Stimulated activated CD8-positive, alpha-beta memory T cell treated with anti-CD3 and anti-CD28 coated beads, Interleukin-4, amount 100 ng/mL, for 48 hours (primary cell): Measurements from ENCODE around the gene LCN2.
"Not testable (repeated sequence)": the region's sequence is repeated elsewhere in the genome, so short reads cannot be mapped to it uniquely, and the experiment has no call there.

ENCODE experiments used
- DNase-seq: peaks from one replicate; pipeline ENCODE4 v3.0.0-alpha.2; 2020

Gene LCN2

DNA sequence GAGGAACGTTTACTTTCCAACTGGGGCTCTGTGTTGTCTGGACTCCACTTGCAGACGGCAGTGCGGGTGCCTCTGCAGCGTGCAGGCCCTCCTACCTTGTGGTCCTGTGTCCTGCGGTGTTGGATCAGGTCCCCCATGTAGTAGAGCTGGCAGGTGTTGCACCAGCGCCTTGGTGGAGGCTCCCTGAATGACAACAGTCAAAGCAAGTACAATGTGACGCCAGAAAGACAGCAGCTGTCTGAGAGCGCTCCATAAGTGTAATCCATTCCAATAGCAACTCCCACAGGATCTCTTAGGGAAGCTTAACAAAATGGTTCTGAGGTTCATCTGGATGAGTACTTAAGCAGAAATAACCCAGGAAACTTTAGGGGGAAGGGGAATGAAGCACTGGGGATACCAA lies 20.7 kb downstream of the LCN2 start:
- no peak for DNase-seq

DNA sequence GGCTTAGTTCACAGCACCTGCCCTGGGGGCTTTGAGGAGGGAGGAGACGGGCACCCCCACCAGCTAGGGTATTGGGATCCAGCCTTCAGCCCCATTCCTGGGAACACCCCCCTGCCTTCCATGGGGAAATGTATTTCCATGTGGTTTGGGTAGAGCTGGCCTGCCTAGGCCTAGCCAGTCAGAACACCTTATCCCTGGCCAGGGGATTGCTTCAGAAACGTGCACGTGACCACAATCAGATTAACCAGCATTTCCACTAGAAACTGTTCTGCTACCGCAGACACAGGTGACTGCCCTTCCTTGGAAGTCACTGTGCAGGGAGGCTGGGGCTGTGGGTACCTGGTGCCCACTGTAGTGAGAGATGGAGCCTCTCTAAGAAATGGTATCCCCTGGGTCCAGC lies 24.8 kb downstream of the LCN2 start:
- no peak for DNase-seq

DNA sequence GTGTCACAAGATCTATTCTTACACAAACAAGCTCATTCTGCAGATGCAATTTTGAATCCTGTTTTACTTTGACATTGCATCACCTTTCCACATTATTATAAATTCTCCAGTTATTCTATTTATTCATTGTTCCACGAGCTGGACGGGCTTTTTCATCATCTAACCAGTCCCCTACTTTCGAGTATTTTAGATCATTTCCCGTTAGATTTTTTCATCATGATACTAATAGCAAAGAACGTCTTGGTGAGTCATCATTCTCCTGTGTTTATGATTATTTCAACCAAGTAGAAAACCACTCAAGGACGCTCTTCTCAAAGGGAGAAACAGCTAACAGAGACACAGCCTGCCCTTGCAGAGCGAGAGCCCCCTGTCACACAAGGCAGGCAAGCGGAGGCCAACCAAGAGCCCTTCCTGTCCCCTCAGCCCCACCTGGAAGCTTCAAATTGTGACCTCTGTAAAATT lies 25.9 kb downstream of the LCN2 start:
- DNase-seq: no peak

GRCh38 chr9:128175726-128176125 lies 26.5 kb downstream of the LCN2 start:
- DNase-seq: no peak

DNA sequence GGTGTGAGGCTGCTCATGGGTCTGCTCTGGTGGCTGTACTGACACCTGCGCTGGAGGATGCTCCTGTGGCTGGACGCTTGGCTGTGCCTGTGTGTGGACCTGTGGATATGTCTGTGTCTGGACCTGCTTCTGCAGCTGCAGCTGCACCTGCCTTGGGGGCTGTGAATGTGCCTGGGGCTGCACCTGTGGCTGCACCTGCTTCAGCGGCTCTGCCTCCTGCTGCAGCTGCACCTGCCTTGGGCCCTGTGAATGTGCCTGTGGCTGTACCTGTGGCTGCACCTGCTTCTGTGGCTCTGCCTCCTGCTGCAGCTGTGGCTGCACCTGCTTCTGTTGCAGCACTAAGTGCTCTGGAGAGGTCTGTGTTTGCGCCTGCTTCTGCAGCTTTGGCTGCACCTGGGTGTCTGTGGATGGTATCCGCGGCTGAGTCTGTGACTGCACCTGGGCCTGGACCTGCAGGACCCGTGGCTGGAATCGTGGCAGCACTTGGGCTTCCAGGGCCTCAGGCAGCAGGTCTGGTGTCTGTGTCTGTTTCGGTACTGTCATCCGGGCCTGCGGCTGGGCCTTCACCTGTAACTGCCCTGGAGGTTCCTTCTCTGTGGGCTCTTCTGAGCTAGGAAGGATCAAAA lies 29.7 kb downstream of the LCN2 start:
- DNase-seq: no peak

GRCh38 chr9:128180001-128180400 lies 30.7 kb downstream of the LCN2 start:
- DNase-seq: no peak

DNA sequence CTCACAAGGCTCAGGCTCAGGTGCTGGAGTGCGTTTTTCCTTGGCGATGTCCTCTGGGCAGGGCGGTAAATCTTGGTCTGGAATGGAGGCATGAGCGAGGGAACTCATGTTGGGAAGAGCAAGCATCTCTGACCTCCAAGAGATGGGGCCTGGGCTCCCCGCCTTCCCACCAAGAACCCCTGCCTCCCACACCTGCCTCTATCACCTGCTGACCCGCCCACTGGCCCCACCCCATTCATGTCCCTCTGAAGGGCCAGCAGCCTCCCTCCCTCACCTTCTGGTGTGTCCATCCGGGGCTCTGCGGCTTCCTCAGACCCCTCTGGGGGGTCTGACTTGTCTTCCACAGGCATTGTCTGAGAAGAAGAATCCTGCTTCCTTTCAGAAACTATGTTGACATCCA lies 31.2 kb downstream of the LCN2 start:
- no peak for DNase-seq

- not testable (repeated sequence) for DNase-seq
These were observed 32.2 kb downstream of the LCN2 start for GRCh38 chr9:128181480-128181879.

- DNase-seq: no peak
These were observed 33.8 kb downstream of the LCN2 start for GRCh38 chr9:128182893-128183588.

DNA sequence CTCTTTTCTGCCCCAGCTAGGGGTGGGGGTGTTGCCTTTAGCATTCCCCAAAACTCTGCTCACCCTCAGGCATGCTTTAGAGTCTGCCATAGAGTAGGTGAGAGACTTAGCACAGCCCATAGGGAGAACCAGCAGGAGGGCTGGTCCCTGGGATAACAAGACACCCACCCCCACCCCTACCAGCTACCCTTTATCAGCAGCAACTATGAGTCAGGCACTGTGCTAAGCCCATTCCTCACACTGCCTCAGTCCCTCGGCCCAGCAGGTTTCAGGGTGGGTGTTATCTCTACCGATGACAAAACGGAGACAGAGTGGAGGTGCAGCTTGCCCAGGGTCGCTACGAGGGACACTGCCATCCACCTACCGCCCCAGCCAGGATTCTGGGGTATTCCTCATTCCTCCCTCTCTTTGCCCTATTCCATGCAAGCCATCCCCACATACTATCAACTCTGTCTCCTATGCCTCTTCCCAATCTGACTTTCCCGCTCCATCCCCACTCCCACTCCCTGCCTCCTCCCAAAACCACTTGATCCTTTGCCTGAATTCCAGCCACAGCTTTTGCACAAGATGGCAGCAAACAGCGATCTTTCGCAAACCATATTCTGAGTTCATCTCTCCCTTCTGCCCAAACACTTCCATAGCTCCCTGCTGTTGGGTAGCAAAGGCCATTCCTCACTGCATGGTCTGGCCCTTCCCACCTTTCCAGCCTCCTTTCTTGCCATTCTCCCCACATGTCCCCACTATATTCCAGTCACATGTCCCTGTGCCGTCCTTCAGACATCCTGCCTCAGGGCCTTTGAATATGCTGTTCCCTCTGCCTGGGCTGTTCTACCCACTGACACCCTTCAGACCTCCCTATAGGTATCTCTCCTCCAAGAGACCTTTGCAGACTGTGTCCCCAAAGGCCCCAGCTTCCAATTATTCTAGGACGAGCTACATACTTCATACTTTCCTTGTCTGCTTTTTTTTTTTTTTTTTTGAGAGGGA lies 37.0 kb downstream of the LCN2 start:
- no peak for DNase-seq

DNA sequence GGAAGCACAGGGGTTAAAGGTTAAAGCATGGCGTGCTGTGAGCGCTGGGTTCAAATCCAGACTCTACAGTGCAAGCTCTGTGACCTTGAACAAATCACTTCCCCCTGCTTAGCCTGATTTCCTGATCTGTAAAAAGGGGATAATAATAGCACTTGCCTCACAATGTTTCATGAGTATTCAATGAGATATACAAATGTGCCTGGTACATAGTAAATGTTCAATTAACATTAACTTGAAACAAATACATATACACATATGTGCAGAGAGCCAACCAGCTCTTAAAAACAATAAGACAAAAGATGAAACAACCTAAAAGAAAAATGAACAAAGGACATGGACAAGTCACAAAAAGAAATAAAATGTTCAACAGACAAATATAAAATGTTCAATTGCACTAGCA lies 38.1 kb downstream of the LCN2 start:
- no peak for DNase-seq

DNA sequence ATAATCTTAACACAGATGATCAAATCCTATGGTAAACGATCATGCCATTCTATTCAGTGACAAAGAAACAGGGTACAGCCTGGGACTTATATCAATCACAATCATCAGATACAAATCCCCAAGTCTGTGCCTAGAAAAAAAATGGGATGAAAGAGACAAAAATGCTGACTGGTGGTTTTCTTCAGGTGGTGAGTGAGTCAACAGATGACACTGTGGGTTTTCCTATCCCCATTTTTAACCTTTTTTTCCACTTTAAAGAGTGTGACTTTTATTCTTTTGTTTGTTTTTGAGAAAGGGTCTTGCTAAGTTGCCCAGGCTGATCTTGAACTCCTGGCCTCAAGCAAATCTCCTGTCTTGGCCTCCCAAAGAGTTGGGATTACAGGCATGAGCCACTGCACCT lies 39.0 kb downstream of the LCN2 start:
- DNase-seq: no peak

DNA sequence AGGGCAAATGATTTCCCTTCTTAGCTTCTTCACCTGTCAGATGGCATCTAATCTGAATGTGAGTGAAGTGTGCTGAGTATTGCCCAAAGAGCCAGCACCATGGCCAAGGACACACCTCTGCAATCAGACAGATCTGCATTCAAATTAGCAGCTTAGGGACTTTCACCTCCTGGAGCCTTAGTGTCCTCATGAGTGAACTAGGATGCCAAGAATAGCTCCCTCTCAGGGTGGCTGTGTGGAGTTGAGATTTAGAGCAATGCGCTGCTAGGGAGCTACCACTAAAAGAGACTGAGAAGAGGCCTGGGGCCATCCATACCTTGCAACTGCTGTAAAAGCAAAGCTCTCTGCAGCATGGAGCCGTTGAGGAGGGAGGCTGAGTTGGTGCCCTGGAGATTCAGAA lies 40.8 kb downstream of the LCN2 start:
- DNase-seq: no peak

DNA sequence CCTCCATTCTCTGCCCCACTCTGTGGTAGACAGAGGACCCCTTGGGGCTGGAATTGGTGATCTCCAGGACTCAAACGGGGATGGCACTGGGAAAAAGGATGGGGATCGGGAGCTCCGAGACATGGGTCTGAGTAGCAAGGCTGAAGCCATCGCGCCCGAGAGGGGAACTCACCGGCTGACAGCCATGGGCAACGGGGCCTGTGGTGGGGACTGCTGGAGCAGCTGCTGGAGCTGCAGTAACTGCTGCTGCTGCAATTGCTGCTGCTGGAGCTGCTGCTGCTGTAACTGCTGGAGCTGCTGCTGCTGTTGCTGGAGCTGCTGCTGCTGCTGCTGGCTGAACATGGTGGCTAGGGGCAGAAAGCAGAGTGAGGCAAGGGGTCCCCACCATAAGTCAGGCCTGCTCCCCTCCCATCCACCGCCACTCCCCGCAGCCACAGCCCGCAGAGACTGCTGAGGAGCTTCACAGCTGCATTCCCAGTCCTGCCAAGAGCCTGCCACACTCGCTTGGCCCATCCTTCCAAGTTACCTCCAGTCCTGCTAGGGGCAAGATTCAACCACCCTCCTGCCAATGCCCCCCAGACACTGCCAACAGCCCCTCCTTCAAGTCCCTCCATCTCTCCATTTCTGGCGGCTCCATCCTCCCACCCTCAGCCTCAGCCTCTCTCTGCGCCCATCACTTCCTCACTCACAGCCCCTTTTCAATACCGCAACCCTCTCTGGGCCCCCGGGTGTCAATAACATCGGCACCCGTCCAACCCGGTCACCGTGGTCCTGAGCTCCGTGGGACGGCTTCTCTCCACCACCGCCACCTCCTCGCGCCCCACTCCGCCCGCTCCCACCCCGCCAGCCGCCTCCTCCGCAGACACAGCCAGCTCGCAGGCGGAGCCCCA lies 41.5 kb downstream of the LCN2 start:
- no peak for DNase-seq

GRCh38 chr9:128191406-128192046 lies 42.3 kb downstream of the LCN2 start, which contains the start of gene CIZ1:
CIZ1 (minus strand) TSS chr9:128191572; CDS start chr9:128190857, 715 bp downstream.
- peak; percentile 84 for DNase-seq

GRCh38 chr9:128192601-128193371 lies 43.5 kb downstream of the LCN2 start:
- peak; percentile 63 for DNase-seq

GRCh38 chr9:128193469-128194096 lies 44.3 kb downstream of the LCN2 start:
- no peak for DNase-seq

GRCh38 chr9:128201441-128202369 lies 52.5 kb downstream of the LCN2 start:
- no peak for DNase-seq

- no peak for DNase-seq
These were observed 53.4 kb downstream of the LCN2 start for GRCh38 chr9:128202648-128203023.
